NCI-H146 (cell line): ENCODE results near the gene HHEX.
"Not testable (repeated sequence)": the region's sequence is repeated elsewhere in the genome, so short reads cannot be mapped to it uniquely, and the experiment has no call there.

Experiments used
- DNase-seq: peaks from one replicate; lab custom pipeline; 2025; lab: John Stamatoyannopoulos, UW

The HHEX gene

DNA sequence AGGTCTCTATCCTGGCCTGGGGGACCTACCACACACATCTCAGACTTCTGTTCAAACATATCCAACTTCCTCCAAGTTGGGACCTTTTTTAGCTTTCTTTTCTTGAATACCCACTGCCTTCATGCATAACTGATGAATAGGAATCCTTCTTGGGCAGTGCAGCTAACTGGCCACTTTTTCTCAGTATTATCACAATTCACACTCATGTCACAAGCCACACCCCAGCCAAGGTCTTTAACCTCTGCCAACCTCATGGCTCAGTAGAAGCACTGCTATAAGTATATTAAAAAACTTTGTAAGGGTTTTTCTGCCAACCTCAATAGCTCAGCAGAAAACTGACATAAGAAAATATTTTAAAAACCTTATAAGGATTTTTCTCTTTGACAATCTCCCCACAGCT is 44.5 kb downstream of the HHEX start:
- no peak for DNase-seq

DNA sequence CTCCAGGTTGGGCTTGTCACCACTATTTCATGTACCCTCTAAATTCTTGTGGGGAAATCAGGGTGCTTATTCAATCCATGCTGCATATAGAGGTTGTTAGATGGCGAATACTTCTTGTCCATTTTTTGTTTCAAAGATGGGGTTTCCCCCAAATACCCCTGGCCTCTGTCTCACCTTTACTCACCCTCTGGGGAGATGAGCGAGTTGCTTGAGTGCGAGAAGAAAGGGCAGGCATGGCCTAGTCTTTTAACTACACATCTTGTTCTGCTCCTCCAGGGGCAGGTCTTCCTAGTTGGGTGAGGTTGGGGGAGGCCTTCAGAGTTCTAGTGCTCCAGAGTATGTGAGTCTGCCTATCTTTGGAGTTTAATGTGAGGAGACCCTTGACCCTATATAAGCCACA is 46.2 kb downstream of the HHEX start:
- no peak for DNase-seq

DNA sequence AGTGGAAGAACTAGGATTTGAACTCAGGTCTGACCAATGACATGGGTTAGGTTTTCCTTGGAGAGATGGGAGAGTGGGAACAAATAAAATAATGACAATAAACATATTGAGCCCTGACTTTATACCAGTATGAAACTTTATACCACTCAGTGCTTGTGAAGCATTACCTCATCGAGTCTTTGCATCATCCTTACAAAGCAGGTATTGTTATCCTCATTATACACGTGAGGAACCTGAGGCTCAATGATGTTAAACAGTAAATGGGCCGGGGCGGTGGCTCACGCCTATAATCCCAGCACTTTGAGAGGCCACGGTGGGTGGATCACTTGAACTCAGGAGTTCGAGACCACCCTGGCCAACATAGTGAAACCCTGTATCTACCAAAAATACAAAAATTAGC is 47.7 kb downstream of the HHEX start:
- DNase-seq = no peak

- no peak for DNase-seq
Measured at GRCh38 chr10:92740762-92741161, 51.0 kb downstream of the HHEX start.

- DNase-seq = not testable (repeated sequence)
Measured at GRCh38 chr10:92741741-92742140, 52.0 kb downstream of the HHEX start.

DNA sequence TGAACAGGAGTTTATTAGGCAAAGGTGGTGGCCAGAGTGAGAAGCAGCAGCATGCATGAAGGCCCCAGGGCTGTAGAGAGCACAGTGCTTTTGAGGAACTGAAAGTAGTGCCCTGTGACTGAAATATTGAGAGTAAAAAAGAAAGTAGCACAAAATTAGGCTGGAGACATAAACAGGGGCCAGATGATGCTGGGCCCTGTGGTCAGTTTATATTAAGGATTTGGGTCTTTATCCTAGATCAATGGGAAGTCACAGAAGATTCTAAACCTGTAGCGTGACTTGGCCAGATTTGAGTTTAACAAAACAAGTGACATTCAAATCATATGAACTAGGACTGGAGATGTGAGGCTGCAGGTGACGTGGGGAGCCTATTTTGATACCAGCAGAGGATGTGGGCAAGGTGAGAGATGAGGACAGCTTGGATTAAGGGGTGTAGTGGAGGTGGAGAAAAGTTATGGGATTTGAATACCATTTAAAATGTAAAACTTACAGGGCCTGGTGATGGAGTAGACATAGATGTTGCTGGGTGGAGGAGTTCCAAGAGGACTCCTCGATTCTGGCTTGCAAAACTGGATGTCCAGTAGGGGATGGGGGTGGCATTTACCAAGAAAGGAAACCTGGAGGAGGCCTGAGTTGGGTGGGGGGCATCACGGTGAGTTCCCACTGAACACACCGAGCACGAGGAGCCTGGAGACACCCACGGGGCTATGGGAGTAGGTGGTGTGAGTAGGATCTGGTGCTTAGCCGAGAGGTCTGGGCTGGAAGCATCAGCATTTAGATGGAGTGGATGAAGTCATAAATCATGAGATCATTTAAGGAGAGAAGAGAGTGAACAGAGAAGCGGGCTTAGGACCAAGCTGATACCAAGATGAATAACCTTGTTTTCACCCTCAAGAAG is 52.8 kb downstream of the HHEX start:
- DNase-seq = no peak
